ENCODE results near the gene PTPRT.

Gene PTPRT

DNA sequence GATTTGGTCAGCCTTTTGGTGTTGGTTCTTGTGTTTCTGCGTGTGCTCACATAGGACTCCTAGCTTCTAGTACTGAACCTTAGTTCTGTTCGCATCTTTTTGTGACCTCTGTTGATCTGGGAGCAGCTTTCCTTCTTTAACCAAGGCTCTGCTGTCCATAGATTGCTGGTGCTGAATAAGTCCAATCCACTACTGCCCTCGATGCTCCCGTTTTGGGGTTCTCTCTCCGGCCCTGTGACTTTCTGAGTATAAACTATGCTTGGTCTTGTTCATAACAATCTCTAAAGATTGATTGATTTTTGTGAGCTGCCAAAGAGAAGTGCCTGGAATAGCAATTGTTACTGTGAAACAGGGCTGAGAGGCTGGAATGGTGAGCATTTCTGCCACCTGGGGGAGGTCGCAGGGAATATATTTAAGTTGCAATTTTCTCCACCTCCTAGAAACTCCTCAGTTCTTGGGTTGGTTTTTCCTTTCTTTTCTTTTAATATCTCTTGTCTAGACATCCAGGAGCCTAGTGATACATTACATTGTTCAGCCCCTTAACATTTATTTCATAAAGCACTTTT lies 1148.6 kb downstream of the PTPRT start:
- Histone ChIP-seq H3K27me3 (ENCODE audit: control insufficient read depth, insufficient read depth, low read length, poor library complexity, severe bottlenecking) (no peaks in the 10 kb centered on the region), H3K4me1 (ENCODE audit: control insufficient read depth, insufficient read depth, low read length) (no peaks in the 10 kb centered on the region), H3K9me3 (ENCODE audit: control insufficient read depth, low read length) (no peaks in the 10 kb centered on the region), H3K36me3 (ENCODE audit: control insufficient read depth, insufficient read depth, low read length) (no peaks in the 10 kb centered on the region), H3K27ac (ENCODE audit: insufficient read depth, low read depth, low read length, poor library complexity, severe bottlenecking) (no peak overlapping the region), H3K4me3 (ENCODE audit: insufficient read depth, low read depth, low read length) (no peak overlapping the region)
- WGBS, 2 experiments: 43 to 50% methylated on average over 6 of the region's 6 CpGs

GRCh38 chr20:42027746-42028268 lies 1161.9 kb downstream of the PTPRT start:
- Histone ChIP-seq H3K4me1 (ENCODE audit: control insufficient read depth, insufficient read depth, low read length) (no peaks in the 10 kb centered on the region), H3K4me3 (ENCODE audit: insufficient read depth, low read depth, low read length) (no peak overlapping the region), H3K27me3 (ENCODE audit: control insufficient read depth, insufficient read depth, low read length, poor library complexity, severe bottlenecking) (no peaks in the 10 kb centered on the region), H3K36me3 (ENCODE audit: control insufficient read depth, insufficient read depth, low read length) (no peaks in the 10 kb centered on the region), H3K9me3 (ENCODE audit: control insufficient read depth, low read length) (no peaks in the 10 kb centered on the region), H3K27ac (ENCODE audit: insufficient read depth, low read depth, low read length, poor library complexity, severe bottlenecking) (no peak overlapping the region)
- 80 to 90% methylated on average over 1 of the region's 1 CpG for WGBS, 2 experiments

DNA sequence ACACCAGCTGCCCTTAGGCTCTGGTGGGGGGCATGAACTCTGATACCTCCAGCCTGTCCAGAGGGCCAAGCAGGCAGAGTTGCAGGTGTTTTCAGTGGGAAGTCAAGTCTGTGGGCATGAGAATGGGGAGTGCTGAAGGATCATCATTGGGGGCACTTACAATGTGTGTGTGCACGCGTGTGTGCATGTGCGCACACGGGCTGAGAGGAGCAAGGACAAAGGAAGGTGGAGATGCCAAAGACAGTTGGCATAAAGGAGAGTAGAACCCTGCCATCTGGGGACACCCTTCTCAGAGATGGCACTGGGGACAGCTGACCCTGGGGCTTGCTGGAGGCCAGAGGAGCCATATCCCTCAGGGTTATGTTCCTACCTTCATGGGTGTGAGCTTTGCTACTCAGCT lies 1163.1 kb downstream of the PTPRT start:
- 93 to 95% methylated on average over 4 of the region's 4 CpGs for WGBS, 2 experiments
- H3K27ac ChIP-seq (ENCODE audit: insufficient read depth, low read depth, low read length, poor library complexity, severe bottlenecking): no peak overlapping the region
- no peaks in the 10 kb centered on the region for H3K27me3 ChIP-seq (ENCODE audit: control insufficient read depth, insufficient read depth, low read length, poor library complexity, severe bottlenecking)
- no peaks in the 10 kb centered on the region for H3K9me3 ChIP-seq (ENCODE audit: control insufficient read depth, low read length)
- no peaks in the 10 kb centered on the region for H3K4me1 ChIP-seq (ENCODE audit: control insufficient read depth, insufficient read depth, low read length)
- H3K4me3 ChIP-seq (ENCODE audit: insufficient read depth, low read depth, low read length): no peak overlapping the region
- no peaks in the 10 kb centered on the region for H3K36me3 ChIP-seq (ENCODE audit: control insufficient read depth, insufficient read depth, low read length)

DNA sequence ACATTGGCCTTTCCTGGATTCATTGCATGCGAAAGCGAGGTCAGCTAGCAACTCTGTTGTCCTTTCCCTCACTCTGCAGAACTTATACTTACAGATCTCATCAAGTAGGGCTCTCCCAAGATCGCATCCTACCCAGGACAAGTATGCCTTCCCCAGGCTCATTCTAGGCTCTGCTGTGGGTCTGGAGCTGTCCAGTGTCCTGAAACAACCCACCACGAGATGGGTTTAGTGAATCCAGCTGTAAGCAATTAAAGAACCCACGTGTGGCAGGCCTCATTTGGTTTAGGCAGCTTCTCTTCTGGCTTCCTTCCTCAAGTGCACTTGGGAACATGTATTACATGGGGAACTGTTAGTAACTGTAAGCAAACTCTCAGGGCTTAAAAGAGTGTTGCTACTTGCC lies 1165.1 kb downstream of the PTPRT start:
- H3K4me3 ChIP-seq (ENCODE audit: insufficient read depth, low read depth, low read length): no peak overlapping the region
- H3K36me3 ChIP-seq (ENCODE audit: control insufficient read depth, insufficient read depth, low read length): no peaks in the 10 kb centered on the region
- WGBS, 2 experiments: 40 to 45% methylated on average over 5 of the region's 5 CpGs
- no peaks in the 10 kb centered on the region for H3K9me3 ChIP-seq (ENCODE audit: control insufficient read depth, low read length)
- no peaks in the 10 kb centered on the region for H3K4me1 ChIP-seq (ENCODE audit: control insufficient read depth, insufficient read depth, low read length)
- no peaks in the 10 kb centered on the region for H3K27me3 ChIP-seq (ENCODE audit: control insufficient read depth, insufficient read depth, low read length, poor library complexity, severe bottlenecking)
- no peak overlapping the region for H3K27ac ChIP-seq (ENCODE audit: insufficient read depth, low read depth, low read length, poor library complexity, severe bottlenecking)
